ENCODE results near the gene DNASE1L3.

DNA sequence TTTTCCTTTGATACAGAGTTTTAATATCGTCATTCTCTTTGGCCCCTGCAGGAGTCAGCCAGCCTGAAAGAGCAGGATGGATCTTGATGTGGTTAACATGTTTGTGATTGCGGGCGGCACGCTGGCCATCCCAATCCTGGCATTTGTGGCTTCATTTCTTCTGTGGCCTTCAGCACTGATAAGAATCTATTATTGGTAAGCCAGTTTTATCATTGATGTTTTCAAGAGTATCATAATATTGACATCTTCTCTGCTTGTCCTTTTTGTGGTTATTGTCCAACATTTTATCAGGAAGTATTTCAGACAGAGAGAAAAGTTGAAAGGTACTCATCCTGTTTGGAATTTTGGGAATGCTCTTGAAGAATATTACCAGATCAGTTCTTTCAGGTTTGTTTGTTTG, 45.7 kb upstream of the DNASE1L3 start:
- TF ChIP-seq PRPF4 (IDR thresholded peaks at IDR 0.05; ENCODE audit: low read depth, low read length, poor library complexity, severe bottlenecking) (no peak), SMC3 (IDR thresholded peaks at IDR 0.05; ENCODE audit: low read length) (no peak), NRL (CRISPR knock-in tag; IDR thresholded peaks at IDR 0.05; ENCODE audit: borderline replicate concordance) (no peak), ESRRA (CRISPR knock-in tag; IDR thresholded peaks at IDR 0.05; ENCODE audit: low read depth) (no peak), PCBP1 (IDR thresholded peaks at IDR 0.05; ENCODE audit: borderline replicate concordance, low read depth, low read length) (no peak)
- TF ChIP-seq, protein P1, sequence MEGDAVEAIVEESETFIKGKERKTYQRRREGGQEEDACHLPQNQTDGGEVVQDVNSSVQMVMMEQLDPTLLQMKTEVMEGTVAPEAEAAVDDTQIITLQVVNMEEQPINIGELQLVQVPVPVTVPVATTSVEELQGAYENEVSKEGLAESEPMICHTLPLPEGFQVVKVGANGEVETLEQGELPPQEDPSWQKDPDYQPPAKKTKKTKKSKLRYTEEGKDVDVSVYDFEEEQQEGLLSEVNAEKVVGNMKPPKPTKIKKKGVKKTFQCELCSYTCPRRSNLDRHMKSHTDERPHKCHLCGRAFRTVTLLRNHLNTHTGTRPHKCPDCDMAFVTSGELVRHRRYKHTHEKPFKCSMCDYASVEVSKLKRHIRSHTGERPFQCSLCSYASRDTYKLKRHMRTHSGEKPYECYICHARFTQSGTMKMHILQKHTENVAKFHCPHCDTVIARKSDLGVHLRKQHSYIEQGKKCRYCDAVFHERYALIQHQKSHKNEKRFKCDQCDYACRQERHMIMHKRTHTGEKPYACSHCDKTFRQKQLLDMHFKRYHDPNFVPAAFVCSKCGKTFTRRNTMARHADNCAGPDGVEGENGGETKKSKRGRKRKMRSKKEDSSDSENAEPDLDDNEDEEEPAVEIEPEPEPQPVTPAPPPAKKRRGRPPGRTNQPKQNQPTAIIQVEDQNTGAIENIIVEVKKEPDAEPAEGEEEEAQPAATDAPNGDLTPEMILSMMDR (CRISPR knock-in tag; IDR thresholded peaks at IDR 0.05) = no peak
- TF ChIP-seq, protein P2, sequence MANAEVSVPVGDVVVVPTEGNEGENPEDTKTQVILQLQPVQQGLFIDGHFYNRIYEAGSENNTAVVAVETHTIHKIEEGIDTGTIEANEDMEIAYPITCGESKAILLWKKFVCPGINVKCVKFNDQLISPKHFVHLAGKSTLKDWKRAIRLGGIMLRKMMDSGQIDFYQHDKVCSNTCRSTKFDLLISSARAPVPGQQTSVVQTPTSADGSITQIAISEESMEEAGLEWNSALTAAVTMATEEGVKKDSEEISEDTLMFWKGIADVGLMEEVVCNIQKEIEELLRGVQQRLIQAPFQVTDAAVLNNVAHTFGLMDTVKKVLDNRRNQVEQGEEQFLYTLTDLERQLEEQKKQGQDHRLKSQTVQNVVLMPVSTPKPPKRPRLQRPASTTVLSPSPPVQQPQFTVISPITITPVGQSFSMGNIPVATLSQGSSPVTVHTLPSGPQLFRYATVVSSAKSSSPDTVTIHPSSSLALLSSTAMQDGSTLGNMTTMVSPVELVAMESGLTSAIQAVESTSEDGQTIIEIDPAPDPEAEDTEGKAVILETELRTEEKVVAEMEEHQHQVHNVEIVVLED (CRISPR knock-in tag; IDR thresholded peaks at IDR 0.05; ENCODE audit: borderline replicate concordance) = no peak
